Measurements from ENCODE around the gene SPRR2E. TPM values are rescaled to one million over a fixed set of nuclear protein-coding genes. Genes with fewer than 3 reads are reported as not detected.

The SPRR2E gene
- polyA plus RNA-seq, 1 donor from 2014 or later: not detected

Other genes with a start within 250 kb of the SPRR2E start
- gene LCE7A, start 234.5 kb downstream of the SPRR2E start, polyA plus RNA-seq: not detected
- not detected for gene SMCP, start 216.2 kb downstream of the SPRR2E start, polyA plus RNA-seq
- gene IVL, start 186.0 kb downstream of the SPRR2E start, polyA plus RNA-seq: not detected
- not detected for gene SPRR5, start 147.3 kb downstream of the SPRR2E start, polyA plus RNA-seq
- not detected for gene SPRR4, start 123.9 kb downstream of the SPRR2E start, polyA plus RNA-seq
- not detected for gene SPRR1A, start 110.4 kb downstream of the SPRR2E start, polyA plus RNA-seq
- gene SPRR3, start 92.8 kb downstream of the SPRR2E start, polyA plus RNA-seq: not detected
- not detected for gene SPRR1B, start 63.3 kb downstream of the SPRR2E start, polyA plus RNA-seq
- gene SPRR2D, start 53.4 kb downstream of the SPRR2E start, polyA plus RNA-seq: not detected
- gene SPRR2A, start 37.0 kb downstream of the SPRR2E start, polyA plus RNA-seq: not detected
- gene SPRR2B, start 22.9 kb downstream of the SPRR2E start, polyA plus RNA-seq: not detected
- gene SPRR2F, start 19.0 kb upstream of the SPRR2E start, polyA plus RNA-seq: not detected
- gene SPRR2G, start 56.4 kb upstream of the SPRR2E start, polyA plus RNA-seq: not detected
- gene LELP1, start 108.9 kb upstream of the SPRR2E start, polyA plus RNA-seq: not detected
- gene PRR9, start 123.1 kb upstream of the SPRR2E start, polyA plus RNA-seq: not detected
- not detected for gene LORICRIN, start 165.2 kb upstream of the SPRR2E start, polyA plus RNA-seq
- gene PGLYRP3, start 218.4 kb upstream of the SPRR2E start, polyA plus RNA-seq: not detected